SU-DHL-6 (cell line): ENCODE results near the gene SCIN.

Experiments
- H2AFZ ChIP-seq: fragments of 200-600 bp; sonication (generic); 2 replicates; pipeline ENCODE4 v1.6.1; 2014; ENCODE audit warnings: low read depth, mild to moderate bottlenecking, moderate library complexity, mixed read lengths, antibody characterized with exemption, low read length; ENCODE audit not compliant: severe bottlenecking
- H3F3A ChIP-seq: fragments of 200-600 bp; shearing (Covaris generic); 2 replicates; pipeline ENCODE4 v1.6.0; 2016; ENCODE audit warnings: antibody characterized with exemption, mild to moderate bottlenecking; ENCODE audit not compliant: insufficient read depth
- H3K27ac ChIP-seq: fragments of 200-600 bp; sonication (generic); 2 replicates; pipeline ENCODE4 v1.5.1; 2016; ENCODE audit warnings: low read depth, mild to moderate bottlenecking, low read length, moderate library complexity, mixed read lengths
- H3K27me3 ChIP-seq: fragments of 200-600 bp; sonication (generic), shearing (Covaris generic); 2 replicates; pipeline ENCODE4 v1.6.0; 2014; ENCODE audit warnings: mild to moderate bottlenecking, low read length
- H3K36me3 ChIP-seq: fragments of 200-600 bp; sonication (generic); 2 replicates; pipeline ENCODE4 v1.6.1; 2014; ENCODE audit warnings: mild to moderate bottlenecking, low read length, mixed read lengths
- H3K4me2 ChIP-seq: fragments of 300-600, 200-600 bp; shearing (Covaris generic), sonication (generic); 2 replicates; pipeline ENCODE4 v1.6.0; 2014; ENCODE audit warnings: low read length, low read depth, mild to moderate bottlenecking; ENCODE audit not compliant: poor library complexity, severe bottlenecking
- H3K4me3 ChIP-seq: fragments of 200-600 bp; sonication (generic); 2 replicates; pipeline ENCODE4 v1.5.1; 2014; ENCODE audit warnings: antibody characterized with exemption, low read length, mild to moderate bottlenecking, mixed read lengths; ENCODE audit not compliant: insufficient read depth, poor library complexity, severe bottlenecking
- H3K79me2 ChIP-seq: fragments of 200-600 bp; sonication (generic); 2 replicates; pipeline ENCODE4 v1.6.1; 2014; ENCODE audit warnings: mild to moderate bottlenecking, low read length, moderate library complexity; ENCODE audit not compliant: insufficient read depth
- H3K9ac ChIP-seq: fragments of 200-600 bp; sonication (generic); 2 replicates; pipeline ENCODE4 v1.7.0; 2014; ENCODE audit warnings: mild to moderate bottlenecking, low read length
- H3K9me2 ChIP-seq: fragments of 200-600 bp; sonication (generic); replicated peaks from 2 replicates; pipeline ENCODE4 v1.6.1; 2014; ENCODE audit warnings: low read length; ENCODE audit not compliant: insufficient read depth
- H3K9me3 ChIP-seq: fragments of 200-600 bp; sonication (generic); 2 replicates; pipeline ENCODE4 v1.6.1; 2014; ENCODE audit warnings: low read length, mixed read lengths; ENCODE audit not compliant: insufficient read depth
- H4K20me1 ChIP-seq: fragments of 200-600 bp; sonication (generic); 2 replicates; pipeline ENCODE4 v1.6.1; 2014; ENCODE audit warnings: low read depth, mild to moderate bottlenecking, antibody characterized with exemption, low read length, moderate library complexity, mixed read lengths
- CTCF ChIP-seq: fragments of 200-600 bp; sonication (generic); IDR thresholded peaks from one replicate; pipeline ENCODE4 v1.5.1; 2017; ENCODE audit warnings: antibody characterized with exemption, mild to moderate bottlenecking, low read length, moderate library complexity; ENCODE audit not compliant: insufficient read depth, poor library complexity, severe bottlenecking
- EZH2phosphoT487 ChIP-seq: fragments of 200-600 bp; sonication (generic), shearing (Covaris generic); conservative IDR thresholded peaks from 2 replicates; pipeline ENCODE4 v1.6.1; 2018; ENCODE audit warnings: mild to moderate bottlenecking, antibody characterized with exemption, low read length, moderate library complexity, mixed read lengths

The SCIN gene

GRCh38 chr7:12623885-12624498, 53.5 kb downstream of the SCIN start:
- H3F3A ChIP-seq: no peaks in the 10 kb centered on the region
- no peak overlapping the region for H3K27ac ChIP-seq
- no peak overlapping the region for H3K4me3 ChIP-seq
- no peaks in the 10 kb centered on the region for H3K36me3 ChIP-seq
- H2AFZ ChIP-seq: no peak overlapping the region
- TF ChIP-seq CTCF: peak; percentile 57
- TF ChIP-seq EZH2phosphoT487: no peak
- H3K9ac ChIP-seq: no peak overlapping the region
- no peaks in the 10 kb centered on the region for H3K9me2 ChIP-seq
- no peaks in the 10 kb centered on the region for H3K9me3 ChIP-seq
- H3K4me2 ChIP-seq: no peak overlapping the region
- H3K79me2 ChIP-seq: no peaks in the 10 kb centered on the region
- H4K20me1 ChIP-seq: no peaks in the 10 kb centered on the region
- H3K27me3 ChIP-seq: no peaks in the 10 kb centered on the region

GRCh38 chr7:12625836-12626235, 55.3 kb downstream of the SCIN start:
- Histone ChIP-seq H3F3A (no peaks in the 10 kb centered on the region), H3K9me3 (no peaks in the 10 kb centered on the region), H3K9me2 (no peaks in the 10 kb centered on the region), H3K9ac (no peak overlapping the region), H3K36me3 (no peaks in the 10 kb centered on the region), H3K4me3 (no peak overlapping the region), H3K4me2 (no peak overlapping the region), H3K27ac (no peak overlapping the region), H3K27me3 (no peaks in the 10 kb centered on the region), H2AFZ (no peak overlapping the region), H3K79me2 (no peaks in the 10 kb centered on the region), H4K20me1 (no peaks in the 10 kb centered on the region)
- TF ChIP-seq CTCF (no peak), EZH2phosphoT487 (no peak)

- TF ChIP-seq CTCF (no peak), EZH2phosphoT487 (no peak)
Measured at GRCh38 chr7:12629816-12630512, 59.4 kb downstream of the SCIN start.

More at GRCh38 chr7:12629816-12630512, 59.4 kb downstream of the SCIN start:
- H3K36me3 ChIP-seq: no peaks in the 10 kb centered on the region
- H3K4me3 ChIP-seq: no peak overlapping the region
- H3K9me2 ChIP-seq: no peaks in the 10 kb centered on the region
- H3K9ac ChIP-seq: no peak overlapping the region
- H3F3A ChIP-seq: no peaks in the 10 kb centered on the region
- no peaks in the 10 kb centered on the region for H3K79me2 ChIP-seq
- no peaks in the 10 kb centered on the region for H3K27me3 ChIP-seq
- H3K9me3 ChIP-seq: no peaks in the 10 kb centered on the region
- no peak overlapping the region for H2AFZ ChIP-seq
- H3K27ac ChIP-seq: no peak overlapping the region
- H3K4me2 ChIP-seq: no peak overlapping the region
- no peaks in the 10 kb centered on the region for H4K20me1 ChIP-seq
